ENCODE results near the gene NRTN.

The NRTN gene

DNA sequence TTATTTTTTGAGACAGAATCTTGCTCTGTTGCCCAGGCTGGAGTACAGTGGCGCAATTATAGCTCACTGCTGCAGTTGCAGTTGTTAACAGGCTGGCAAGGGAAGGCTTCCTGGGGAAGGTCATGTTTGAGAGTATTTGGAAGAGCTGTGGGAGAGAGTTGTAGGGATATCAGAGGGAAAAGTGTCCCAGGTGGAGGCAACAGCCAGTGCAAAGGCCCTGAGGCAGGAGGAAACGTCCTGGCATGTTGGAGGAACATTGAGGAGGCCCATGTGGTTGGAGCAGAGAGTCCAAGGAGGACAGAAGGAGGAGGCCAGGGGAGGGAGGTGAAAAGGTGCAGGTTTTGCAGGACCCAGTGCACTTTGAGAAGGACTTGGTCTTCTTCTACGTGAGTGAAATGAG, 11.7 kb upstream of the NRTN start:
- Histone ChIP-seq H3K36me3 (peaks cover 21% of the 10 kb centered on the region), H3K4me3 (ENCODE audit: low read depth, low read length) (no peak overlapping the region), H3K27me3 (no peaks in the 10 kb centered on the region), H3K9me3 (no peaks in the 10 kb centered on the region), H3K4me1 (no peaks in the 10 kb centered on the region)
- DNase-seq: no peak
- TF ChIP-seq, protein P1, sequence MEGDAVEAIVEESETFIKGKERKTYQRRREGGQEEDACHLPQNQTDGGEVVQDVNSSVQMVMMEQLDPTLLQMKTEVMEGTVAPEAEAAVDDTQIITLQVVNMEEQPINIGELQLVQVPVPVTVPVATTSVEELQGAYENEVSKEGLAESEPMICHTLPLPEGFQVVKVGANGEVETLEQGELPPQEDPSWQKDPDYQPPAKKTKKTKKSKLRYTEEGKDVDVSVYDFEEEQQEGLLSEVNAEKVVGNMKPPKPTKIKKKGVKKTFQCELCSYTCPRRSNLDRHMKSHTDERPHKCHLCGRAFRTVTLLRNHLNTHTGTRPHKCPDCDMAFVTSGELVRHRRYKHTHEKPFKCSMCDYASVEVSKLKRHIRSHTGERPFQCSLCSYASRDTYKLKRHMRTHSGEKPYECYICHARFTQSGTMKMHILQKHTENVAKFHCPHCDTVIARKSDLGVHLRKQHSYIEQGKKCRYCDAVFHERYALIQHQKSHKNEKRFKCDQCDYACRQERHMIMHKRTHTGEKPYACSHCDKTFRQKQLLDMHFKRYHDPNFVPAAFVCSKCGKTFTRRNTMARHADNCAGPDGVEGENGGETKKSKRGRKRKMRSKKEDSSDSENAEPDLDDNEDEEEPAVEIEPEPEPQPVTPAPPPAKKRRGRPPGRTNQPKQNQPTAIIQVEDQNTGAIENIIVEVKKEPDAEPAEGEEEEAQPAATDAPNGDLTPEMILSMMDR (IDR thresholded peaks at IDR 0.05; ENCODE audit: low read depth, low read length): no peak

GRCh38 chr19:5795382-5795919, 9.4 kb upstream of the NRTN start:
- no peaks in the 10 kb centered on the region for H3K27me3 ChIP-seq
- TF ChIP-seq, protein P1 (IDR thresholded peaks at IDR 0.05; ENCODE audit: low read depth, low read length): no peak
- DNase-seq: no peak
- peaks cover 15% of the 10 kb centered on the region for H3K4me1 ChIP-seq
- H3K4me3 ChIP-seq (ENCODE audit: low read depth, low read length): no peak overlapping the region
- no peaks in the 10 kb centered on the region for H3K36me3 ChIP-seq
- H3K9me3 ChIP-seq: no peaks in the 10 kb centered on the region

GRCh38 chr19:5798244-5798643, 6.6 kb upstream of the NRTN start:
- TF ChIP-seq, protein P1 (IDR thresholded peaks at IDR 0.05; ENCODE audit: low read depth, low read length): no peak
- Histone ChIP-seq H3K36me3 (no peaks in the 10 kb centered on the region), H3K4me1 (peaks cover 24% of the 10 kb centered on the region)

GRCh38 chr19:5799247-5800241, 5.3 kb upstream of the NRTN start:
- Histone ChIP-seq H3K9me3 (no peaks in the 10 kb centered on the region), H3K36me3 (no peaks in the 10 kb centered on the region), H3K4me1 (peaks cover 33% of the 10 kb centered on the region), H3K4me3 (ENCODE audit: low read depth, low read length) (peak overlapping the region; percentile 14; the same call in 1 of the 2 replicates), H3K27me3 (no peaks in the 10 kb centered on the region; the same call in 1 of the 2 replicates)
- DNase-seq: peak; percentile 87
- TF ChIP-seq, protein P1 (IDR thresholded peaks at IDR 0.05; ENCODE audit: low read depth, low read length): no peak

More at GRCh38 chr19:5798244-5798643, 6.6 kb upstream of the NRTN start:
- H3K4me3 ChIP-seq (ENCODE audit: low read depth, low read length): no peak overlapping the region
- DNase-seq: no peak
- H3K27me3 ChIP-seq: no peaks in the 10 kb centered on the region
- H3K9me3 ChIP-seq: no peaks in the 10 kb centered on the region

DNA sequence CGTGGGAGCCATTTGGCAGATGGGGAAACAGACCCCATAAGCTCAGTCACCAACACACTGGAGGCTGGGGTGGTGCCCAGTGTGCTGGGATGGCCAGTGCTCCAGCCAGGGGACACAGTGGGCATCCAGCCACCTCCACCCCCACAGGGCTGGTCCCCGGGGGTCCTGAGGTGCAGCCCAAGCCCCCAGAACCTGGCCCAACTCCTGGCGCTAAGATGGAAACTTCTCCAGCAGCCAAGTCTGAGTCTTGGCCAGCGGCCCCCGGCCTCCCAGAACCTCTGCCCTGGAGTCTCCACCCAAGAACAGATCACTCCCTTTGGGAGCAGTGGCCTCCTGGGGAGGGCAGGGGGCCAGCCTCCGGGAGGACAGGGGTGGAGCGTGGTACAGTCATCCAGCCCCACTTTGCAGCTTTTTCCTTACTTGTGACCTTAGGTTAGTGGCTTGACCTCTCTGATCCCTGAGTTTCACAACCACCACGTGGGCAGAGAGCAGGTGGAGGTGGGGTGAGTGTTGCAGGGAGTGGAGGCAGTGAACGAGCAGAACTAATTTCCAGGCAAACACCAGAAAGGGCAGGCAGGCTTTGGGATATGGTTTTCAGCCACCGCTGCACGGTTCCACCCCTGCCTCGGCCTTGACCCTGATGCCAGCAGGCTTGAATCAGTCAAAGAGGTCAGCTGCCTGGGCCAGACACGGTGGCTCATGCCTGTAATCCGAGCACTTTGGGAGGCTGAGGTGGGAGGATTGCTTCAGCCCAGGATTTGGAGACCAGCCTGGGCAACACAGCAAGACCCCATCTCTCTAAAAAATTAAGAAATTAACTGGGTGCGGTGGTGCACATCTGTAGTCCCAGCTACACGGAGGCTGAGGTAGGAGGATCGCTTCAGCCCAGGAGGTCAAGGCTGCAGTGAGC, 4.3 kb upstream of the NRTN start:
- no peak for DNase-seq
- Histone ChIP-seq H3K4me3 (ENCODE audit: low read depth, low read length) (no peak overlapping the region), H3K36me3 (no peaks in the 10 kb centered on the region), H3K9me3 (no peaks in the 10 kb centered on the region), H3K4me1 (peaks cover 33% of the 10 kb centered on the region), H3K27me3 (peaks cover 3% of the 10 kb centered on the region)
- TF ChIP-seq, protein P1 (IDR thresholded peaks at IDR 0.05; ENCODE audit: low read depth, low read length): no peak
